Mucosa of descending colon (tissue), 3 donors: ENCODE measurements around the gene APLF. TPM values are rescaled to one million over a fixed set of nuclear protein-coding genes. Genes with fewer than 3 reads are reported as not detected.
"Not testable (repeated sequence)": the region's sequence is repeated elsewhere in the genome, so short reads cannot be mapped to it uniquely, and the experiment has no call there.

Source experiments
- ATAC-seq: fragments of 200-7000 bp; cut with Tn5 transposase; one replicate; pipeline ENCODE4 v1.9.1; 2020; ENCODE audit warnings: mild to moderate bottlenecking, moderate library complexity
- DNase-seq, 3 donors: peaks; one replicate each; pipeline ENCODE4 v3.0.0-alpha.2; 2020
- H3K36me3 ChIP-seq: fragments of 200-600 bp; one replicate; pipeline ENCODE4 v1.8.0; 2021; ENCODE audit warnings: low read depth, mild to moderate bottlenecking
- H3K4me1 ChIP-seq: fragments of 200-600 bp; one replicate; pipeline ENCODE4 v1.8.0; 2021; ENCODE audit warnings: low read depth, mild to moderate bottlenecking
- H3K4me3 ChIP-seq: fragments of 200-600 bp; one replicate; pipeline ENCODE4 v1.8.0; 2021; ENCODE audit warnings: mild to moderate bottlenecking
- H3K9me3 ChIP-seq: fragments of 200-600 bp; one replicate; pipeline ENCODE4 v1.8.0; 2021; ENCODE audit warnings: mild to moderate bottlenecking
- CTCF ChIP-seq: fragments of 200-600 bp; IDR thresholded peaks from one replicate; pipeline ENCODE4 v1.8.0; 2022; ENCODE audit warnings: antibody characterized with exemption, mild to moderate bottlenecking
- intact Hi-C, 2 donors: fragments of 100-400 bp; cut with DNase I in 1 of 2; cut with micrococcal nuclease in 1 of 2; formaldehyde crosslinking; loops; one replicate each; pipeline versions ENCODE4 v1.11.0 to v1.11.1; 2022; cut with DNase I, micrococcal nuclease
- total RNA-seq, 3 donors: library from RNA; stranded (reverse); fragmentation: NEBNext Ultra II Directional in 2 of 3; extraction: Animal tissue kit (Norgen Biotek cat#: 25700) in 2 of 3; gene quantifications; one replicate each; pipeline versions ENCODE4 v1.2.1 to v1.2.4, GENCODE V29; 2021 to 2023
- donor health status: DM: no; HTN: no; CAD: no; lungs with moderate emphysema.
- donor health status: DM: no; HTN: no; CAD: no.
- donor health status: DM: no; HTN: yes; CAD: no.

The APLF gene
- total RNA-seq, 3 donors from 2014 or later, result 1.9 to 9.7 (median 2.7) TPM

GRCh38 chr2:68483011-68483410, 15.6 kb downstream of the APLF start:
- no peak overlapping the region for H3K4me3 ChIP-seq
- H3K4me1 ChIP-seq, result no peaks in the 10 kb centered on the region
- intact Hi-C loops, result no loop called here
- H3K36me3 ChIP-seq, result no peaks in the 10 kb centered on the region
- no peak for TF ChIP-seq CTCF
- H3K9me3 ChIP-seq, result no peaks in the 10 kb centered on the region
- DNase-seq (no peak), ATAC-seq (no peak)

GRCh38 chr2:68487773-68488355, 20.5 kb downstream of the APLF start:
- no peak for DNase-seq
- Histone ChIP-seq H3K36me3 (no peaks in the 10 kb centered on the region), H3K4me1 (no peaks in the 10 kb centered on the region), H3K9me3 (no peaks in the 10 kb centered on the region), H3K4me3 (no peak overlapping the region)
- peak; percentile 48 for ATAC-seq
- TF ChIP-seq CTCF, result no peak
- intact Hi-C loops, result no loop called here

GRCh38 chr2:68488605-68489004, 21.2 kb downstream of the APLF start:
- H3K9me3 ChIP-seq, H3K4me1 ChIP-seq, DNase-seq, H3K36me3 ChIP-seq, H3K4me3 ChIP-seq, ATAC-seq, intact Hi-C loops: not testable (repeated sequence)

- Histone ChIP-seq H3K4me3 (no peak overlapping the region), H3K36me3 (no peaks in the 10 kb centered on the region), H3K9me3 (no peaks in the 10 kb centered on the region), H3K4me1 (no peaks in the 10 kb centered on the region)
- intact Hi-C loops, result no loop called here
- DNase-seq, result no peak
- no peak for TF ChIP-seq CTCF
- ATAC-seq, result no peak
Observed at GRCh38 chr2:68489282-68489681, 21.9 kb downstream of the APLF start.

- DNase-seq, result no peak
- Histone ChIP-seq H3K4me3 (no peak overlapping the region), H3K4me1 (no peaks in the 10 kb centered on the region), H3K9me3 (peaks cover 10% of the 10 kb centered on the region), H3K36me3 (no peaks in the 10 kb centered on the region)
- no peak for ATAC-seq
- intact Hi-C loops, result no loop called here
- TF ChIP-seq CTCF, result no peak
Observed at GRCh38 chr2:68491582-68491981, 24.2 kb downstream of the APLF start.

GRCh38 chr2:68499133-68499532, 31.7 kb downstream of the APLF start:
- TF ChIP-seq CTCF, result no peak
- H3K4me3 ChIP-seq, result no peak overlapping the region
- H3K36me3 ChIP-seq, result no peaks in the 10 kb centered on the region
- peaks cover 13% of the 10 kb centered on the region for H3K9me3 ChIP-seq
- DNase-seq, result no peak
- ATAC-seq, result no peak
- no peaks in the 10 kb centered on the region for H3K4me1 ChIP-seq
- intact Hi-C loops, result no loop called here
